A673 (cell line): ENCODE results near the gene MAN1B1. TPM values are rescaled to one million over a fixed set of nuclear protein-coding genes. Genes with fewer than 3 reads are reported as not detected.
A peak's percentile ranks its signal among the peaks of the same experiment; 100 is the strongest.

Source experiments
- BruUV-seq: library from RNA; stranded (reverse); fragments of 400-500 nt; replicated peaks from 2 replicates; lab custom pipeline; 2021; lab: Mats Ljungman, UMichigan
- CTCF ChIA-PET: fragments of 300-600 bp; sonication (Branson Sonifier 250); formaldehyde crosslinking; loops from one replicate; lab custom pipeline; 2022; ENCODE audit warnings: antibody characterized with exemption; lab: Charles Lee
- POLR2A ChIA-PET: fragments of 300-600 bp; sonication (Branson Sonifier 250); formaldehyde crosslinking; loops from one replicate; lab custom pipeline; 2022; ENCODE audit warnings: antibody characterized with exemption; ENCODE audit not compliant: low non-redundant PET; lab: Charles Lee
- DNase-seq: peaks from one replicate; pipeline ENCODE4 v3.0.0-alpha.2; 2015; ENCODE audit warnings: low spot score
- H3K27ac ChIP-seq: fragments of 200-600 bp; sonication (generic); 2 replicates; pipeline ENCODE4 v1.5.1; 2016; ENCODE audit warnings: mixed run types, low read depth, mild to moderate bottlenecking, mixed read lengths, antibody characterized with exemption, low read length; ENCODE audit not compliant: poor library complexity, severe bottlenecking
- H3K27me3 ChIP-seq: fragments of 200-600 bp; sonication (generic); replicated peaks from 2 replicates; pipeline ENCODE4 v1.6.1; 2017; ENCODE audit warnings: mixed run types, low read depth, mild to moderate bottlenecking, mixed read lengths, antibody characterized with exemption, low read length; ENCODE audit not compliant: insufficient read depth, poor library complexity
- H3K36me3 ChIP-seq: fragments of 200-600 bp; sonication (generic); 2 replicates; pipeline ENCODE4 v1.6.1; 2016; ENCODE audit warnings: mixed run types, mild to moderate bottlenecking, mixed read lengths, antibody characterized with exemption, low read length; ENCODE audit not compliant: insufficient read depth, poor library complexity, severe bottlenecking
- H3K4me1 ChIP-seq: fragments of 200-600 bp; sonication (generic); 2 replicates; pipeline ENCODE4 v1.6.1; 2017; ENCODE audit warnings: mixed run types, mild to moderate bottlenecking, mixed read lengths, antibody characterized with exemption, low read length; ENCODE audit not compliant: insufficient read depth, poor library complexity, severe bottlenecking
- H3K4me3 ChIP-seq: fragments of 200-600 bp; sonication (generic); 2 replicates; pipeline ENCODE4 v1.5.1; 2016; ENCODE audit warnings: low read depth, mixed run types, mild to moderate bottlenecking, mixed read lengths, low read length; ENCODE audit not compliant: poor library complexity, severe bottlenecking
- H3K9me3 ChIP-seq: fragments of 200-600 bp; sonication (generic); 2 replicates; pipeline ENCODE4 v1.6.1; 2016; ENCODE audit warnings: mixed run types, low read depth, mild to moderate bottlenecking, mixed read lengths, antibody characterized with exemption, low read length; ENCODE audit not compliant: poor library complexity, severe bottlenecking
- CTCF ChIP-seq: fragments of 300-800, 200-600 bp; sonication (generic); conservative IDR thresholded peaks from 2 replicates; pipeline ENCODE4 v1.5.1; 2017; ENCODE audit warnings: low read depth, mild to moderate bottlenecking, antibody characterized with exemption, low read length, moderate library complexity, mixed read lengths
- EZH2 ChIP-seq: fragments of 200-600 bp; sonication (generic); IDR thresholded peaks from 2 replicates; pipeline ENCODE4 v1.6.1; 2017; ENCODE audit warnings: borderline replicate concordance, low read depth, mild to moderate bottlenecking, mixed read lengths, antibody characterized with exemption, low read length; ENCODE audit not compliant: poor library complexity, severe bottlenecking
- intact Hi-C: fragments of 100-400 bp; cut with micrococcal nuclease; formaldehyde crosslinking; loops from one replicate; pipeline ENCODE4 v1.10.0; 2022; ENCODE audit not compliant: unreplicated experiment
- total RNA-seq: library from RNA; stranded (reverse); gene quantifications from 2 replicates; pipeline ENCODE4 v1.2.3, GENCODE V29; 2021

The MAN1B1 gene
- total RNA-seq, 1 experiment from 2014 or later = 48.6 TPM

- Histone ChIP-seq H3K4me1 (peaks cover 25% of the 10 kb centered on the region), H3K36me3 (peaks cover 5% of the 10 kb centered on the region), H3K4me3 (no peak overlapping the region), H3K27me3 (no peaks in the 10 kb centered on the region), H3K27ac (peak overlapping the region; percentile 67), H3K9me3 (no peaks in the 10 kb centered on the region)
- no peak for TF ChIP-seq CTCF
- no peak for TF ChIP-seq EZH2
- intact Hi-C loops = no loop called here
- BruUV-seq = no TSS peak
- ChIA-PET POLR2A (no interaction called here), CTCF (no interaction called here)
- peak; percentile 87 for DNase-seq
These were observed 3.3 kb upstream of the MAN1B1 start for GRCh38 chr9:137083394-137084004.

DNA sequence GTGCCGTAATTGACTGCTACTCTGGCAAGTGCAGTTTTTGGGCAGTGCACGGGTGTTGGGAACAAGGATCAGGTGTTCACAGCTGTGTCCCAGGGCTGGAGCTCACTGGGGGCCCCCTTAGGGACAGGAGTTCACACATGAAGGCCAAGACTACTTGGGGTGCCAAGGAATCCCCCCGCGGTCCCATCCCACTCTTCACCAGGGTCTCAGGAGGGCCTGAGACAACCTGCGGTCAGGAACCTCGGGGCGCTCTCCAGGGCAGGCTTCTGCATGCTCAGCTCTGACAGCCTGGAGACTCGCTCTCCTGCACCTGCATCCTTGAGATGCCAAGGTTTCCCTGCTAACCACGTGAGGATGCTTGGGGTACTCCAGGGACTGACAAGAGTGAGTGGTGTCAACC, 2.3 kb upstream of the MAN1B1 start:
- H3K4me1 ChIP-seq = peaks cover 25% of the 10 kb centered on the region
- ChIA-PET POLR2A (no interaction called here), CTCF (interaction anchor here (0.5 kb wide), 1 partner anchor 36 kb away, joined by 8 read pairs; no protein-coding TSS in a partner anchor)
- no peaks in the 10 kb centered on the region for H3K27me3 ChIP-seq
- no peak overlapping the region for H3K27ac ChIP-seq
- DNase-seq = no peak
- H3K36me3 ChIP-seq = no peaks in the 10 kb centered on the region
- intact Hi-C loops = no loop called here
- no peaks in the 10 kb centered on the region for H3K9me3 ChIP-seq
- no peak overlapping the region for H3K4me3 ChIP-seq
- TF ChIP-seq CTCF (no peak), EZH2 (no peak)
- BruUV-seq = no TSS peak

GRCh38 chr9:137085920-137086530, 760 bp upstream of the MAN1B1 start:
- peak overlapping the region; percentile 88 for H3K27ac ChIP-seq
- peaks cover 25% of the 10 kb centered on the region for H3K4me1 ChIP-seq
- ChIA-PET POLR2A (no interaction called here), CTCF (interaction anchor here (0.6 to 1.3 kb wide), 5 partner anchors 18 to 138 kb away, joined by 3 to 7 read pairs (median 4); no protein-coding TSS in a partner anchor)
- BruUV-seq = no TSS peak
- H3K27me3 ChIP-seq = no peaks in the 10 kb centered on the region
- no peaks in the 10 kb centered on the region for H3K36me3 ChIP-seq
- no peak for DNase-seq
- H3K4me3 ChIP-seq = peak overlapping the region; percentile 67
- TF ChIP-seq CTCF (no peak), EZH2 (no peak)
- intact Hi-C loops = no loop called here
- no peaks in the 10 kb centered on the region for H3K9me3 ChIP-seq
